Heart left ventricle (tissue), 13 donors: ENCODE measurements around the gene CES2.

Experiments
- CTCF ChIP-seq, 12 donors: fragments of 200-600 bp; sonication (generic) in 4 of 12; IDR thresholded peaks; one replicate each; pipeline versions ENCODE4 v1.5.0 to v1.8.0; 2018 to 2022; ENCODE audit warnings: antibody characterized with exemption in 12 of 12, mild to moderate bottlenecking in 5 of 12
- POLR2A ChIP-seq, 2 donors: fragments of 450-650 bp; IDR thresholded peaks; one replicate each; pipeline ENCODE4 v1.6.1; 2017; ENCODE audit warnings: antibody characterized with exemption in 2 of 2, mild to moderate bottlenecking in 2 of 2, moderate library complexity in 2 of 2
- donor health status: ischemic (EF 13 %, LVEDD 7.1; RV severe dilation, severe dysfunction).
- donor health status: DM: no; HTN: yes; CAD: no.
- donor health status: DM: no; HTN: no; CAD: no.
- donor health status: ischemic (EF 25% LVEDD 6.9; RV normal size, moderate dysfunction).
- donor health status: ischemic (EF 25% LVEDD 5.7; RV mildly dilated, moderate dysfunction).
- donor health status: ischemic (EF 35%, LVEDD 5.7; RV mildly dilated, moderate dysfunction).
- donor health status: nonischemic (EF 11% LVEDD 7.7; RV severe dilation, severe dysfunction).
- donor health status: DM: yes; HTN: yes; CAD: no.
- donor health status: PGD.
- donor health status: ischemic (EF 29% LVEDD 5.4; RV normal size, mild dysfunction).
- donor health status: nonischemic (EF 23%, LVEDD 6.1; RV moderate dilation, normal function).

DNA sequence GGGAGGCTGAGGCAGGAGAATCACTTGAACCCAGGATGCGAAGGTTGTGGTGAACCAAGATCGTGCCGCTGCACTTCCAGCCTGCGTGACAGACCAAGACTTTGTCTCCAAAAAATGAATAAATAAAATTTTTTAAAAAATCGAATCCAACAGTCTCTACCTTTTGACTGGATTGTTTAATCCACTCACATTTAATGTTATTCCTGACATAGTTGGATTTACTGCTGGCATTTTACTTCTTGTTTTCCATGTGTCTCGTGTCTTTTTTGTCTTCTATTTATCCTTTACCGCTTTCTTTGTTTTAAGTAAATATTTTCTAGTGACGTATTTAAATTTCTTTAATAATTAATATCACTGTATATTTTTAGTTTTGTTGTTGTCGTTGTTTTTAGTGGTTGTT is 47.7 kb downstream of the CES2 start:
- no peak for TF ChIP-seq POLR2A (IDR thresholded peaks at IDR 0.05)
- TF ChIP-seq CTCF (IDR thresholded peaks at IDR 0.05), result no peak
